ENCODE data around the gene PRKG1.

- no peak for TF ChIP-seq POLR2AphosphoS5 (IDR thresholded peaks at IDR 0.05)
- TF ChIP-seq CTCF (IDR thresholded peaks at IDR 0.05): no peak
- TF ChIP-seq POLR2A (IDR thresholded peaks at IDR 0.05): no peak
Observed at GRCh38 chr10:51117794-51118193, 43.5 kb downstream of the PRKG1 start.
